ENCODE measurements around the gene RNF208.

The RNF208 gene

DNA sequence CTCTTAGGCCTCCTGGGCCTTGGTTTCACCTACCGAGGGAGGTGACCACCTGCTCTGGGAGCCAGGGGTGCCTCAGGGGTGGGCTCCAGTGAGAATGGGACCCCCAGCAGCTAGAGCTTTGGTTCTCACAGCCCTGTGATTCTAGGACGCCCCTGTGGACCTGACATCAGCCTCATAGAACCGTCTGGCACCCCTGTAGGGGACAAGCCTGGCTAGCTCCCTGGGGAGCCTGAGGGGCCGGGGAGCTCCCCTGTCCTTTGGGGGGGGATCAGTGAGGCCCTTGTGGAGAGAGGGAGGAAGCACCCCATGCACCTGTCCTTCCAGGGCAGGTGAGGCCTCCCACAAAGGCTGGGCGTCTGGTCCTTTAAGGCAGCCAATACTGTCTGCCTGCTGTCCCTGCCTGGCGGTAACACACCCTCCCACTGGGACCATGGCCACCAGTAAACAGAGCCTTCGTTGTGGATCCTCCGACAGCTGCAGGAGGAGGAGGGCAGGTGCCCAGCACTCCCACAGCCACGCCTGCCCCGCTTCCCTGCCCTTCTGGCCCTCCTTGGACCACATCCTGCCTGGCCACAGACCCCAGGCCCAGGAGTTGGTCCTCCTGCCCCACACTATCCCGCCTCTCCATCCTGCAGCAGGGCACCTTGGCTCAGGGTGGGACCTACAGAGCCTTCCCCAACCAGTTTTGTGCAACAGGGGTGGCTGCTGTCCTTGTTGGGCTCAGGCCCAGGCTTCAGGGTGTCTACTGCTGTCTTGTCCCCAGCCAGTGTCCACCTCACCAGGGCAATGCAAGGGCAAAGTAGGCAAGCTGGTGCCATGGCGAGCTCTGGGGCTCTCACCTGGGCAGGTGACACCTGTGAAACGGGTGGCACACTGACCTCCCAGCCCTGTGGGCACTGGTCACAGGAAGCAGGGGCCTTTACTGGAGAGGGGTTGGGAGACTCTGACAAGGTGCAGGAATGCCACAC, 16.0 kb upstream of the RNF208 start:
- no peak for DNase-seq

DNA sequence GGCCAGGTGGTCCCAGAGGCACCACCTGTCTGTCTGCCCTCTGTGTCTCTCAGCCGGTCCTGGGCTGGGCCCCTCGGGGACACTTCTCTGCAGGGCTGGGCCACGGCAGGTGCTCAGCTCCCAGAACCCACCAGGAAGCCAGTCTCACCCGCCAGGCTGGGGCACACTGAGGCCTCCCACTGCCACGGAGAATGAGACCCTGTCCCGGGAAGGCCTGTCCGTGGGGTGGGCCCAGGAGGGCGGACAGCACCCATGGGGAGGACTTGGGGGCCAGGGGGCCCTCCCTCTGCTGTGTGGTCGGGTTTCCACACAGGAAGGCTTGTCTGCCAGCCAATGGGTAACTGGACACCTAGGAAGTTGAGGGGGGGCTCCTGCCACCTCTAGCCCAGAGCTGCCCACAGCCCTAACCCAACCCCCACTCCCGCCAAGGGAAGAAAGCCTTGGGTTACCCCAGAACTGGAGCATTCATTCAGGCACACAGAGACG, 14.9 kb upstream of the RNF208 start:
- no peak for DNase-seq

DNA sequence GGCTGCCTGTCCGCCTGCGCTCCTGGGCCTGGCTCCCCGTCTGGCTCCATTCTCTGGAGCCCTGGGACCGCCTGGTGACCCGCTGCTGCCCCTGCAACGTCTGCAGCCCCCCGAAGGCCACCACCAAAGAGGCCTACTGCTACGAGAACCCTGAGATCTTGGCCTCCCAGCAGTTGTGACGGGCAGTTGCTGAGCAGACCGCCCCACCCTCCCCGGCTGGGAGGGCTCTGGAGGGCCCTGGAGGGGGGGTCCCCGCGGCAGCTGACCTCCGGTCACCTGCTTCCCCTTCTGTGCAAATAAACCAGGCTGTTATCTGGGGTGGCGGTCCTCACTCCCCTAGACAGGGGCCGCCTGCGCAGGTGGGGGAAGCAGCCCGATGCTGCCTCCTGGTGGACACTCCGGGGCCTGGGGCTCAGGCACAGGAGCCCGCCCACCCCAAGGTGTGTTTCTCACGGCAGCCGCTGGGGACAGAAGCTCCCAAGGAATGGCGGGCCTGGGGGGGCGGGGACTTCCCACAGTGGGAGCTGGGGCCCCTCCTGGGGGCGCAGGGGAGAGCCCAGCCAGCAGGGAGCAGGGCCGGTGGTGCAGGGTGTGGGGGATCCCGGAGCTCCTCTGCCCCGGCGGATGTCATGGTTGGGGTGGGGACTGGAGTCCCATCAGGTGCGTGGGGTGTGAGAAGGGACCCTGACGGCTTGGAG, 14.3 kb upstream of the RNF208 start:
- DNase-seq: peak; percentile 41 to 61

DNA sequence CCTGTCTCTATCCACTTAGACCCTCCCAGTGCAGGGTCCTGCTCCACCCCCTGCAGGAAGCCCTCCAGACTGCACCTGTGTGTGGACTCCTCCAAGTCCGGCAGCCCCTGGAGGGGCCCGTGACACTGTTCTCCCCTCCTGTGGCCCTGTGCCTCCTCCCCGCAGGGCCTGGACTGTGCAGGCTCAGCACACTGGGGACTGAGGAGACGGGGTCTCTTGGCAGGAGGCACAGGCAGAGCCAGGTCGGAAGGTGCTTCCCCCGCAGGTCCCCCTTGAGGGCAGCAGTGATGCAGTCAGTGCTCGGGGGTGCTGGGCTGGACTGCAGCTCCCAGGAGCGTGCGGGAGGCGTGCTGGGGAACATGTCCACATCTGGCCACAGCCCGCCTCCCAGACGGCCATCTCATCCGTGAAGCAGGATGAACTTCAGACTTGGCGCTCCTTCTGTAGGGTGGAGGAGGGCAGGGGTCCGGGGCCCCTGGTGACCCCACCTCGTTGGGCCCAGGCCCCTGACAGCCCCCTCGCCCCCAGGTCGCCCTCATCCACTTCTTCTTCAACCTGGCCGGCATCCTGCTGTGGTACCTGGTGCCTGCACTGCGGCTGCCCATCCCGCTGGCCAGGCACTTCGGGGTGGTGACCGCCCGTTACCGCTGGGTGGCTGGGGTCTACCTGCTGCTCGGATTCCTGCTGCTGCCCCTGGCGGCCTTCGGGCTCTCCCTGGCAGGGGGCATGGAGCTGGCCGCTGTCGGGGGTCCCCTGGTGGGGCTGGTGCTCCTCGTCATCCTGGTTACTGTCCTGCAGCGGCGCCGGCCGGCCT, 13.6 kb upstream of the RNF208 start:
- no peak for DNase-seq

DNA sequence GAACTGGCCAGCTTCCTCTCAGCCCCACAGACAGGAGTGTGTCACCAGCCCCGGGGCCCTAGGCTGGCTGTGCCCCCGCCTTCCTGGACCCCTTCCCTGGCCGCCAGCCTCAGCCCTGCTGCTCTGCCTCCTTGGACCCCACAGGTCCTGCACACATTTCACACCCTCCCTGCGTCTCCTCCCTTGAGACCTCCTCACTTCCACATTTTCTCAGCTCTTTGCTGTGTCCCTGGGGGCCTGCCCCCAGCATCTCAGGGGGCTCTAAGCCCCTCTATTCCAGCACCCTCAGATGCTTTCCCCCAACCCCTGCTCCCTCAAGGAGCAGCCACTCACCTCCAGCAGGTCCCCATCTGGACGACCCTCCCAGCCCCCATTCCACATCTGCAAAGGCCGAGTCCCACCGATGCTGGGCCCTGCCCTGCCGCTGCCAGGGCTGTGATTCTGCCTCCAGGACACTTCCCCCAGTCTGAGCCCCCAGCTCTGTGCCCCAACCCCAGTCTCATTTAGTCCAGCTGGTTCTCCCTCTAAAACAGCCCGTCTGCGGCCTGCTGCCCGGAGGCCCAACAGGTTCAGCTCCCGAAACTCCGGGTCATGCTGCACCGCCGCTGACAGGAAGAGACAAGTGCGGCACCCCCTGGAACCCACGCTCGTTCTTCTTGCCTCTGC, 12.9 kb upstream of the RNF208 start:
- no peak for DNase-seq

DNA sequence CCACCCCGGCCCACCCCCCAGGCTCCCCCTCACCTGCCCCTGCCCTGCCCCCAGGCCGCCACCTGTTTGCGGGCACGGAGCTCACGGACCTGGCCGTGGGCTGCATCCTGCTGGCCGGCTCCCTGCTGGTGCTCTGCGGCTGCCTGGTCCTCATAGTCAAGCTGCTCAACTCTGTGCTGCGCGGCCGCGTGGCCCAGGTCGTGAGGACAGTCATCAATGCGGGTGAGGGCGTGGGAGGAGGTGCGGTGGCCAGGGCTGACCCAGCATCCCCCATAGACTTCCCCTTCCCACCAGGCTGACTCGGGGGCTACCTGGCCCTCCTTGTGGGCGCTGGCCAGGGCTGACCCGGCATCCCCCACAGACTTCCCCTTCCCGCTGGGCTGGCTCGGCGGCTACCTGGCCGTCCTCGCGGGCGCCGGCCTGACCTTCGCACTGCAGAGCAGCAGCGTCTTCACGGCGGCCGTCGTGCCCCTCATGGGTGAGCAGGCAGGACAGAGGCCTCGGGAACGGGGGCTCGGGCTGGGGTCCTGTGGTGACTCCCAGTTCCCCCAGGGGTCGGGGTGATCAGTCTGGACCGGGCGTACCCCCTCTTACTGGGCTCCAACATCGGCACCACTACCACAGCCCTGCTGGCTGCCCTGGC, 12.1 kb upstream of the RNF208 start:
- no peak for DNase-seq

DNA sequence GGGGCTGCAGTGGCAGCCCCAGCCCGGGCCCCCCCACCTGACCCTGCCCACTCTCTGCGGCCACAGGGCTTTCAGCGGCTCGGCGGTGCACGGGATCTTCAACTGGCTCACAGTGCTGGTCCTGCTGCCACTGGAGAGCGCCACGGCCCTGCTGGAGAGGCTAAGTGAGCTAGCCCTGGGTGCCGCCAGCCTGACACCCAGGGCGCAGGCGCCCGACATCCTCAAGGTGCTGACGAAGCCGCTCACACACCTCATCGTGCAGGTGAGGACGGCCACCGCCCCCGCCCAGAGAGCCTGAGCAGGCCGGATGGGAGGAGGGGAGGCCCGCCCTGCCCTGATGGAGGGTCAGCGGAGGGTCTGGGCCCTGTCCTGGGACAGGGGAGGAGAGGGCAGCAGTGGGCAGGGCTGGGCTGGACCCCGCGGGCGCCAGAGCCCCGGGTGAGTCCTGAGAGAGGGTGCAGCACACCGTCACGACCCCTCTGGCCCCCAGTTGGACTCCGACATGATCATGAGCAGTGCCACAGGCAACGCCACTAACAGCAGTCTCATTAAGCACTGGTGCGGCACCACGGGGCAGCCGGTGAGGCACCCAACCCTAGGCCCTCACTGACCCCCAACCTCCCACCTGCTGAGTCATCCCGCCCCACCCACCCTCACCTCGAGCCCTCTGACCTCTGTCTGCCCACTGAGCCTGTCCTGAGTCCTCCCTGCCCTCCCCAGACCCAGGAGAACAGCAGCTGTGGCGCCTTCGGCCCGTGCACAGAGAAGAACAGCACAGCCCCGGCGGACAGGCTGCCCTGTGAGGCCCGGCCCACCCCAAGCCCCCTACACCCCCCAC, 11.3 kb upstream of the RNF208 start:
- no peak for DNase-seq

DNA sequence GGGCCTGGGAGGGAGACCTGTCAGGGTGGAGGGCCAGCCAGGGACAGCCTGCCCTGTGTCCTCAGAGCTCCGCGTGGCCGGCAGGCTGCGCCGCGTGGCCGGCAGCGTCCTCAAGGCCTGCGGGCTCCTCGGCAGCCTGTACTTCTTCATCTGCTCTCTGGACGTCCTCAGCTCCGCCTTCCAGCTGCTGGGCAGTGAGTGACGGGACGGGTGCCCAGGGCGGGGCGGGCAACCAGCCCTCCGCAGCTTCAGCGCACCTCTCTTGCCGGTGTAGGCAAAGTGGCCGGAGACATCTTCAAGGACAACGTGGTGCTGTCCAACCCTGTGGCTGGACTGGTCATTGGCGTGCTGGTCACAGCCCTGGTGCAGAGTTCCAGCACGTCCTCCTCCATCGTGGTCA, 10.5 kb upstream of the RNF208 start:
- no peak for DNase-seq

DNA sequence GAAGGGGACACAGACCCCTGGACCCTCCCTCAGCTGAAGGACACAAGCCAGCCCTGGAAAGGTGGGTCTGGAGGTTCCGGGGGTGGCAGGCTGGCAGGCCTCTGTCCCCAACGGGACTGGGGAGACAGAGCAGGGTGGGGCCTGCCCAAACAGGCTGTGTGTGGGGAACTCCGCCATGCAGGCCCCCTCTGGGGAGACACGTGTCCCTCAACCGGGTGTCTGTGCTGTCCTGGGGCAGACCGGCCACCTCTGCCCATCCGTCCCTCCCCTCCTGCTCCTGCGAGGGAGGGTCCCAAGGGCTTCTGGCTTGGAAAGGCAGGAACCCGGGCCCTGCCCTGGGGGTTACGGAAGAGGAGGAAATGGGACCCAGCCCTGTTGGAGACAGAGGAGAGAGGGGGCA, 10.1 kb upstream of the RNF208 start:
- DNase-seq: no peak

DNA sequence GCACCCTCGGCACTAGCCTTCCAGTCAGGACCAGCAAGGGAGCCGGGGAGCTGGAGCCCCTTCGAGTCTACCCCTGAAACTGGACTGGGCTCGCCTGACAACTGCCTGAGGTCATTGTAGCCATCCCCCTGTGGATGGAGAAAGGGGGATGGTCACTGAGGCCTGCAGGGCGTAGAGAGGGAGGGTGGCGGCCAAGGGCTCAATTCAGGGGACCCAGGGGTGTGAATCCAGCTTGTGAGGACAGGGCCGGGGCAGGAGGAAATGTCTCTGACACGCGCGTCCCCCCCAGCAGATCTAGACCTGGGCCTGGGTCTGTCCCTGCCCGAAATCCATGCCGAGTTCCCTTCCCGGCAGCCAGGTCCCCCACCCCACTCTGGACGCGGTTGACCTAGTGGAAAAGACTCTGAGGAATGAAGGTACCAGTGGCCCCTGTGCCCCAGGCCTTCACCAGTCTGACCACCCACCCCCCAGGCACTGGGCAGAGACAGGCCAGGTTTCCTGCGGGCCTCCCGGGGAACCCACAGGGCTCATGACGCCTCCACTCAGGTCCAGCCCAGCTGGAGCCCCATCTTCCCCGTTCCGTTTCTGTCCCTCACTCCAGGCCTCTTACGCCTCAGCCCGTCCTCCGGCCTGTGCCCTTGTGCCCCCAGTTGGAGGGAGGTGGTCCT, 9.5 kb upstream of the RNF208 start:
- no peak for DNase-seq

DNA sequence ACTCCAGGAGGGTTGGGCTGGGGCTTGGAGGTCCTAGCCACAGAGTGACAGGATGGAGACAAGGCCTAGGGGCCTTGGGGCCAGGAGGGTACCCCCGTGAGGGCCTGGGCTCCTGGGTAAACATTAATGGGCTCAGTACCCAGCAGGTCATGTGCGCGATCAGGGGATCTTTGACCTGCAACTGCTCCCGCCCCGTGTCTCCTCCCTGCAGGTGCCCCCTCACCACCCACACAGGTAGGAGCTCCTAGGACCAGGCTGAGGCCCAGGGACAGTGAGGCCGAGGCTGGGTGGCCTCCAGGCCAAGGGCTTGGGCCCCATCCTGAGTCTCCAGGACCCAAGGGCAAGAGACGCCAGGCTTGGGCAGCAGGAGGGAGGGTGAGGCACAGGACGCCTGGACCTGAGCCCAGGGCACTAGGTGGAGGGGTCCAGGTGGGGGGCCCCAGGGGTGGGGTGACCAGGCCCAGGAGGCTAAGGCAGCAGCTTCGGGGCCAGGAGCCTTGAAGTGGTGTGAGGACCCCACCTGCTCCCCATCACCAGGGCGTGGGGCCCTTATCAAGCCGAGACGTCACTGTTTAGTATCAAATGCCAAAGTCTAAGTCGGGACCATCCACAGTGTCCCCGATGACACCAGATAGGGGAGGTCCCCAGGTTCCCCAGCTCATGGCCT, 8.8 kb upstream of the RNF208 start, which contains the start of gene SLC34A3:
Gene SLC34A3 (plus strand): TSS at position 197 of the 667 bp plus-strand sequence. CDS start 802 bp downstream, outside the sequence.
- DNase-seq: no peak

DNA sequence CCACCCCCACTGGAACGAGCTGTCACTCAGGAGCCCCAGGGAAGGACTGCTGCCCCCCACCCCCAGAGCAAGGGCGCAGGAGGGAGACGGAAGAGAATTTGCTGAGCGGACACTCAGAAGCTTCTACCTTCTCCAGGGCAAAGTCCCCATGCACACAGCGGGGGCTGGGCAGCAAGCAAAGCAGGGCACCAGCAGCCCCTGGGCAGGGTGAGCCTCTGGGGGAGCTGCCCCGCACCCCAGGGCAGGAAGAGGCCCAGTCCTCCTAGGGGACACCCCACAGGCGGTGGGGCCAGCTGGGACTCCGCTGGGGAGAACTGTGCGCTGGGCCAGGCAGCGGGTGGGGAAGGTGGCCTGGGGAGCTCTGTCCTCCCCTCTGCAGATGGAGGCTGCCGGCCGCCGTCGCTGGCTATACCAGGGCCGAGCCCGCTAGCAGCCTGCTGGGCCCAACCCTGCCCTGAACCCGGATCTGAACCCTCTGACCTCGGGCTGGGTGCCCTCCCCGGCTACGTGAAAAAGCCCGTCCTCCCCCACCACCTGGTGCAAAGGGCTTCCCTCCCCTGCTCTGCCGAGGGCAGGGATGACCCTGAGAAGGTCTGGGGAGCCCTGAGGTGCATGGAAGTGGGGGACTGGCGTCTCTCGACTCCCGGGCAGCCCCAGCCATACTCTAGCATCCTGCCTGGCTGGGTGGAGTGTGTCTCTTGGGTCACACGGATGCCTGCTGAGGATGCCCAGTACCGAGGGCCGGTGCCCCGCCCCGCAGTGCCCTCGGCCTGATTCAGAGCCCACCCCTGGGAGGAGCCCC, 8.1 kb upstream of the RNF208 start:
- DNase-seq: no peak

DNA sequence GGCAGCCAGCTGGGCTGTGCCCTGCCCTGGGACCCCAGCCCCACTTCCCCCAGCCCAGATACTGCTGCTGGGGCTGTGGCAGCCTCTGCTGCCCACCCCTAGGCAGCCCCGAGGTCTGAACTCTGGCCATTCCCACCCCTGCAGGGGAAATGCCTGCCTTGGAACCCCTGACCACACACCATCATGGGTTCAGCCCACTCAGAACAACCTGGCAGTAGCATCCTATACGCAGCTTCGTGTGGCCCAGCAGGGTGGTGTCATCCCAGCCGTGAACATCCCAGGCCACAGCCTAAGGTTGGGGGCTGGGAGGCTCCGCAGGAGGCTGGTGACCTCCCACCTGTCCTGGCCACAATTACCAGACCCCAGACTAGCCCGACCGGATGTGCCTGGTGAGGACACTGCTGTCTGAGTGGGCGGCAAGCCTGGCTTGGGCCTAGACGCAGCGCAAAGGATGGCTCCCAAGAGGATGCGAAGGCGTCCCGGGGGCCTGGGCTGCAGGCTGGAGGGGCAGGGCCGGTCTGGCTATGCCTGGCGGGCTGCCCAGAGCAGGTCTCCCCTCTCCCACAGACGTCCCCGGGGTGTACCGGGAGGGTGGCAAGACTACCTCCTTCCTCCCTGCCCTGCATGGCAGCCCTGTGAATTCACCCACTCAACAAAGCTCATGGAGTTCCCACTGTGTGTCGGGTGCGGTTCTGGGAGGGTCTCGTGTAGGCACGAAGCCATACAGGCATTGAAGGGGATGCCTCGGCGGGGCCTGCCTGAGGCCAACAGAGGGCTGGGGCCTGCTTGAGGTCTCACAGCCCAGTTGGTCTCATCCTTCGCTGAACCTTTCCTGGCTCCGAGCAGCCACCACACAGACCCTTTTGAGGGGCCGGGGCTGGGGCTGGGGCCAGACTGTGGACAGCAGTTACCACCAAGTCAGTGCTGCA, 7.2 kb upstream of the RNF208 start:
- no peak for DNase-seq

DNA sequence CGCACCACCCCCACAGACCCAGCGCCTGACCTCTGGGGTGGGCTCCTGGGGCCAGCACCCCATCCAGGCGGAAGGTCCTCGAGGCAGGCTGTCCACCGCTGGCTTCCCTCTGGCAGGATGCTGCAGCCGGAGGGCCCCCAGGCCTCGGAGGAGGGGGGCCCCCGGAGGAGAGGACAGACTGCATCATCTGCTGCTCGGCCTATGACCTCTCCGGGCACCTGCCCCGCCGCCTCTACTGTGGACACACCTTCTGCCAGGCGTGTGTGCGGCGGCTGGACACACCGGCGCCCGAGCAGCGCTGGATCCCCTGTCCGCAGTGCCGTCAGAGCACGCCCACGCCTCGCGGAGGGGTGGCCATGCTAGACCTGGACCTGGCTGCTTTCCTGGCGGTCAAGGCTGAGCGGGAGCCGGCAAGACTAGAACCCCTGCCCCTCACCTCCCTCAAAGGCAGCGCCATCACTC, 6.5 kb upstream of the RNF208 start:
- DNase-seq: no peak

DNA sequence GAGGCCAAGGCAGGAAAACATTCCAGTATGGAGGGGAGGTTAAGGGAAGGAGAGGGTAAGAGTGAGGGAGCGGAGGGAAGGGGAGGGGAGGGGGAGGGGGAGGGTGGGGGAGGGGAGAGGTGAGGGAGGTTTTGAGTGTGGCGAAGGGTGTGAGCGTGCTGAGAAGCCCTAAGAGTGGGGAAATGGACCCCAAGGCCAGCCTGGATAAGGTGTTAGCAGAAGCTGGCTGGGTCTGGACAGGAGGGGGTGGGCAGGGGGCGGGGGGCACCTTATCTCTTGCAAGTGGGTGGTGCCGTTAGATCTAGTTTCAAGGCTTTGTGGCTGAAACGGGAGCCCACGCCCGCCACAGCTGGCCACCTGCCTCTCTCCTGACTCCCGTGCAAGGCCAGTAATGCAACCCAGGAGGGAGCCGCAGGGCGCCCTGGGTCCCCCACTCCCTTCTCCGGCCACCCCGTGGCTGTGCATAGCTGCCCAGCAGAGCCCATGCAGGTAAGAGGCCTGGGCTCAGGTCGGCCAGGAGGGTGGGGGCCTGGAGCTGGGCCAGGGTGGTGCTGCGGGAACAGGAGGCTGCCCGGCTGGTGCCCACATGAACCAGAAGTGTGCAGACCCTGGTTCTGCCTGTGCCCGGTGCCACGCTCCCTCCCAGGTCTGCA, 5.9 kb upstream of the RNF208 start:
- no peak for DNase-seq

DNA sequence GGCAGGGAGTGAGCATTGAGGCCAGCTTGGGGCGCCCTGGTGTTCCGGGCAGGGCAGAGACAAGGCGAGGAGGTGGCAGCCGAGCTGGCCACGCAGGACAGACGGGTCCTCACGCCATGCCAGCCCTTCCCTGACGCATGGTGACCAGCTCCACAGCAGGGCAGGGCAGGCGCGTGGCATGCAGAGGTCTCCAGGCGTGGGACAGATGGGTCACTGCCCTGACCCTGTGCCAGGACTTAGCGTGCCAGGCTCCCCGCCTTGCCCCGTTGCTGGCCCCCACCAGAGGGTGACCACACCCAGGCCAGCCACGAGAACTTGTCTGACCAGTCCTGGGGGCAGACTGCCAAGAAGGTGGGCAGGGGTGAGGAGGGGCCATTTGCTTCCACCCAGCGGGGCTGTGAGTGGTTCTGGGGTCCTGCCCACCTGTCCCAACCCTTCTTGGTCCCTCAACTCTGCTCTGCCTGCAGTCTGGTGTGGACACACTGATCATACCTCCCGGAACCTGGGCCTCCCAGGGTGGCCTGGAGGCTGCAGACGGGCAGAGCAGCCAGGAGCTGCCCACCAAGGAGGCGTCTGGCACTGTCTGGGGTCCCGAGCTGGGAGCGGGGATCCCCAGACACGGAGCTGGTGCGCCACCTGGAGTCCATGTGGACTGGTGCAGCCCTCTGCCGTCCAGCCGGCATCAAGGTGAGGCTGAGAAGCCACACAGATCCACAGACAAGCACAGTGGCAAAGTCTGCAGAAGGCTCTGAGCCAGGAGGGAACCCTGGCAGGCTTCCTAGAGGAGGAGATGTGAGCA, 5.2 kb upstream of the RNF208 start, which contains the start of gene RNF224:
Gene RNF224 (plus strand): TSS at position 449 of the 799 bp plus-strand sequence. CDS start 834 bp downstream, outside the sequence.
- DNase-seq: peak in 1 of 2 experiments; percentile 30
